ENCODE results near the gene CDON. TPM values are rescaled to one million over a fixed set of nuclear protein-coding genes. Genes with fewer than 3 reads are reported as not detected.

Gene CDON
- total and polyA plus RNA-seq, 2 donors (not counting 1 experiment from before 2014, with no cell fraction given): 0.01 TPM; not detected in 1

DNA sequence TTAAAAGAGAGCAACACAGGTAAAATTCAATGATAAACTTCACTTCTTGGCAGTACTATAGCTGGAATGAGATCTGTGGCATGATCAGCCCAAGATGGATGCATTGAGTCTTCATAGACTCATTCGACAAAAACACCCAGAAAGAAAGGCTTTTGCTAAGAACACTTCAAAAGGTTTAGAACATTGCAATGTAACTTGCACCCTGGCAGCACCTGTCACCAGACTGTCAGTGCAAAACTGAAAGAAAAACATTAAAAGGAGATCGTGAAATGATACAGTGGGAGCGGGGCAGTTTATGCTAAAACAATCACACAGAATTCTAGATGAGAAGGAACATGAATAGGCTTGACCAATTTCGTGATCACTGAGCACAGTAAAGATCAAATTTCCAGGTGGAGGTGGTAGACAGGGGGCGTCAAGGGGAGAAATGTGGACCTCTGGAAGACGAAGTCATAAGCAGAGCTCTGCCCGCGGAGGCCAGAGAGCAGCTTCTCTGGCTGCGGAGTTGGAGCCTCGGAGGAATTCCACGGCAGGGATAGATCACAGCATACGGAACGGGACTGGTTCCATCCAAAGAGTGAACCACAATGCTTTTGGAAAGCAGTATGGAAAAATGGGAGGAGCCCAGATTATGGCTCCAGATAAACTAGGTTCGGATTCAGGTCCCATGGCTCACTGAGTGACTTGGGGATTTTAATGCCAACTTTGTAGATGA, 104.9 kb downstream of the CDON start:
- H2AFZ ChIP-seq (ENCODE audit: insufficient read depth, low read depth, low read length, poor library complexity, severe bottlenecking): no peak overlapping the region
- peaks cover 0 to 1% (median 0%) of the 10 kb centered on the region in 3 donors for H3K9me3 ChIP-seq (ENCODE audit: control extremely low read depth in 1 of 3, control insufficient read depth in 2 of 3, insufficient read depth in 1 of 3, low read length in 2 of 3)
- DNase-seq (no peak), ATAC-seq (ENCODE audit: low read depth) (no peak)
- H3K9me3 Mint-ChIP-seq (ENCODE audit: insufficient read depth): no peaks in the 10 kb centered on the region
- H3K27me3 Mint-ChIP-seq: peaks cover 3% of the 10 kb centered on the region
- intact Hi-C loops (cut with micrococcal nuclease): no loop called here
- no peaks in the 10 kb centered on the region for H4K20me1 ChIP-seq (ENCODE audit: control insufficient read depth, insufficient read depth, low read length, poor library complexity, severe bottlenecking)
- H3K4me3 ChIP-seq (ENCODE audit: control extremely low read depth in 1 of 5, extremely low read depth in 1 of 5, insufficient read depth in 1 of 5, low read depth in 2 of 5, low read length in 4 of 5): no peak overlapping the region
- no peaks in the 10 kb centered on the region for H3K27me3 ChIP-seq (replicated peaks in 1 of 4; ENCODE audit: control extremely low read depth in 1 of 4, control insufficient read depth in 3 of 4, insufficient read depth in 4 of 4, low read length in 3 of 4)
- no peak overlapping the region for H3K27ac Mint-ChIP-seq
- H3K36me3 ChIP-seq (replicated peaks in 1 of 2; ENCODE audit: control extremely low read depth in 1 of 2, control insufficient read depth in 1 of 2, extremely low read depth in 1 of 2, insufficient read depth in 2 of 2, low read length in 1 of 2): no peaks in the 10 kb centered on the region
- no peaks in the 10 kb centered on the region for H3K4me1 Mint-ChIP-seq
- CTCF ChIA-PET: no interaction called here
- H3K4me3 Mint-ChIP-seq: no peak overlapping the region
- H3K9ac ChIP-seq (ENCODE audit: low read length): no peak overlapping the region
- TF ChIP-seq, protein P1, sequence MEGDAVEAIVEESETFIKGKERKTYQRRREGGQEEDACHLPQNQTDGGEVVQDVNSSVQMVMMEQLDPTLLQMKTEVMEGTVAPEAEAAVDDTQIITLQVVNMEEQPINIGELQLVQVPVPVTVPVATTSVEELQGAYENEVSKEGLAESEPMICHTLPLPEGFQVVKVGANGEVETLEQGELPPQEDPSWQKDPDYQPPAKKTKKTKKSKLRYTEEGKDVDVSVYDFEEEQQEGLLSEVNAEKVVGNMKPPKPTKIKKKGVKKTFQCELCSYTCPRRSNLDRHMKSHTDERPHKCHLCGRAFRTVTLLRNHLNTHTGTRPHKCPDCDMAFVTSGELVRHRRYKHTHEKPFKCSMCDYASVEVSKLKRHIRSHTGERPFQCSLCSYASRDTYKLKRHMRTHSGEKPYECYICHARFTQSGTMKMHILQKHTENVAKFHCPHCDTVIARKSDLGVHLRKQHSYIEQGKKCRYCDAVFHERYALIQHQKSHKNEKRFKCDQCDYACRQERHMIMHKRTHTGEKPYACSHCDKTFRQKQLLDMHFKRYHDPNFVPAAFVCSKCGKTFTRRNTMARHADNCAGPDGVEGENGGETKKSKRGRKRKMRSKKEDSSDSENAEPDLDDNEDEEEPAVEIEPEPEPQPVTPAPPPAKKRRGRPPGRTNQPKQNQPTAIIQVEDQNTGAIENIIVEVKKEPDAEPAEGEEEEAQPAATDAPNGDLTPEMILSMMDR (IDR thresholded peaks at IDR 0.05): no peak
- TF ChIP-seq EZH2 (IDR thresholded peaks at IDR 0.05; ENCODE audit: borderline replicate concordance, insufficient read depth, low read depth, low read length, poor library complexity, severe bottlenecking): no peak
- H3K79me2 ChIP-seq (ENCODE audit: control insufficient read depth, insufficient read depth, low read length): no peaks in the 10 kb centered on the region
- no peak overlapping the region for H3K4me2 ChIP-seq (replicated peaks; ENCODE audit: low read depth, low read length, poor library complexity, severe bottlenecking)
- no peak overlapping the region for H3K27ac ChIP-seq (ENCODE audit: low read length in 2 of 2)
- POLR2A ChIA-PET: no interaction called here
- no peaks in the 10 kb centered on the region for H3K4me1 ChIP-seq (ENCODE audit: control insufficient read depth in 2 of 2, insufficient read depth in 2 of 2, low read length in 2 of 2)
- 96% methylated on average over 13 of the region's 14 CpGs for WGBS (ENCODE audit: insufficient coverage)

GRCh38 chr11:125956391-125957134, 106.1 kb downstream of the CDON start:
- no peak for ATAC-seq (ENCODE audit: low read depth)
- no peak for DNase-seq
- no peak overlapping the region for H3K4me2 ChIP-seq (replicated peaks; ENCODE audit: low read depth, low read length, poor library complexity, severe bottlenecking)
- peaks cover 3% of the 10 kb centered on the region for H3K27me3 Mint-ChIP-seq
- 92% methylated on average over 16 of the region's 22 CpGs for WGBS (ENCODE audit: insufficient coverage)
- H3K79me2 ChIP-seq (ENCODE audit: control insufficient read depth, insufficient read depth, low read length): no peaks in the 10 kb centered on the region
- H3K4me3 ChIP-seq (ENCODE audit: control extremely low read depth in 1 of 5, extremely low read depth in 1 of 5, insufficient read depth in 1 of 5, low read depth in 2 of 5, low read length in 4 of 5): no peak overlapping the region
- TF ChIP-seq EZH2 (IDR thresholded peaks at IDR 0.05; ENCODE audit: borderline replicate concordance, insufficient read depth, low read depth, low read length, poor library complexity, severe bottlenecking): no peak
- TF ChIP-seq, protein P1 (IDR thresholded peaks at IDR 0.05): no peak
- H3K9me3 ChIP-seq (ENCODE audit: control extremely low read depth in 1 of 3, control insufficient read depth in 2 of 3, insufficient read depth in 1 of 3, low read length in 2 of 3): no peaks in the 10 kb centered on the region
- H2AFZ ChIP-seq (ENCODE audit: insufficient read depth, low read depth, low read length, poor library complexity, severe bottlenecking): no peak overlapping the region
- H4K20me1 ChIP-seq (ENCODE audit: control insufficient read depth, insufficient read depth, low read length, poor library complexity, severe bottlenecking): no peaks in the 10 kb centered on the region
- no peaks in the 10 kb centered on the region for H3K9me3 Mint-ChIP-seq (ENCODE audit: insufficient read depth)
- CTCF ChIA-PET: interaction anchor here (1.5 kb wide), 1 partner anchor 14 kb away, joined by 3 read pairs; no protein-coding TSS in a partner anchor
- POLR2A ChIA-PET: no interaction called here
- H3K9ac ChIP-seq (ENCODE audit: low read length): no peak overlapping the region
- no peak overlapping the region for H3K4me3 Mint-ChIP-seq
- H3K4me1 Mint-ChIP-seq: no peaks in the 10 kb centered on the region
- no peak overlapping the region for H3K27ac ChIP-seq (ENCODE audit: low read length in 2 of 2)
- H3K36me3 ChIP-seq (replicated peaks in 1 of 2; ENCODE audit: control extremely low read depth in 1 of 2, control insufficient read depth in 1 of 2, extremely low read depth in 1 of 2, insufficient read depth in 2 of 2, low read length in 1 of 2): no peaks in the 10 kb centered on the region
- no peaks in the 10 kb centered on the region for H3K27me3 ChIP-seq (replicated peaks in 1 of 4; ENCODE audit: control extremely low read depth in 1 of 4, control insufficient read depth in 3 of 4, insufficient read depth in 4 of 4, low read length in 3 of 4)
- no peaks in the 10 kb centered on the region for H3K4me1 ChIP-seq (ENCODE audit: control insufficient read depth in 2 of 2, insufficient read depth in 2 of 2, low read length in 2 of 2)
- no peak overlapping the region for H3K27ac Mint-ChIP-seq
- intact Hi-C loops (cut with micrococcal nuclease): no loop called here
